Activated CD8-positive, alpha-beta memory T cell treated with anti-CD3 and anti-CD28 coated beads, Interleukin-2, amount 10 ng/mL, durations not matched to agents 7 days and 5 days (primary cell): ENCODE data around the gene FRA10AC1. TPM values are rescaled to one million over a fixed set of nuclear protein-coding genes. Genes with fewer than 3 reads are reported as not detected.
"Not testable (repeated sequence)": the region's sequence is repeated elsewhere in the genome, so short reads cannot be mapped to it uniquely, and the experiment has no call there.

Experiments
- ATAC-seq: fragments of 150-1000 bp; cut with Tn5 transposase; one replicate; pipeline ENCODE4 v1.10.0; 2021; ENCODE audit warnings: moderate library complexity
- CTCF ChIA-PET: fragments of 350-600 bp; sonication (Branson Sonifier 250); formaldehyde crosslinking; loops from one replicate; lab custom pipeline; 2021; ENCODE audit warnings: antibody characterized with exemption; lab: Charles Lee
- DNase-seq: peaks from one replicate; pipeline ENCODE4 v3.0.0-alpha.2; 2020
- H3K27ac Mint-ChIP-seq: one replicate; pipeline ENCODE4 v1.8.0; 2021; ENCODE audit warnings: mild to moderate bottlenecking, mixed read lengths
- H3K27me3 Mint-ChIP-seq: one replicate; pipeline ENCODE4 v1.8.0; 2021; ENCODE audit warnings: mixed read lengths
- H3K36me3 Mint-ChIP-seq: one replicate; pipeline ENCODE4 v1.8.0; 2021; ENCODE audit warnings: mild to moderate bottlenecking, mixed read lengths
- H3K4me1 Mint-ChIP-seq: one replicate; pipeline ENCODE4 v1.8.0; 2021; ENCODE audit warnings: mixed read lengths
- H3K4me3 Mint-ChIP-seq: one replicate; pipeline ENCODE4 v1.8.0; 2021; ENCODE audit warnings: mild to moderate bottlenecking, moderate library complexity, mixed read lengths
- H3K9me3 Mint-ChIP-seq: one replicate; pipeline ENCODE4 v1.8.0; 2022; ENCODE audit warnings: low read depth, mixed read lengths
- total RNA-seq, 2 experiments: library from RNA; stranded (reverse); gene quantifications; one replicate each; pipeline ENCODE4 v1.2.3, GENCODE V29; 2021

Gene FRA10AC1
- total RNA-seq, 2 experiments from 2014 or later = 12.5 to 12.8 TPM

GRCh38 chr10:93718937-93719725 is 16.7 kb upstream of the FRA10AC1 start:
- CTCF ChIA-PET = no interaction called here
- no peak for DNase-seq
- Mint-ChIP-seq H3K4me3 (no peak overlapping the region), H3K27ac (no peak overlapping the region), H3K4me1 (peaks cover 11% of the 10 kb centered on the region), H3K27me3 (peaks cover 31% of the 10 kb centered on the region), H3K9me3 (no peaks in the 10 kb centered on the region), H3K36me3 (no peaks in the 10 kb centered on the region)
- no peak for ATAC-seq

GRCh38 chr10:93716766-93717165 is 14.4 kb upstream of the FRA10AC1 start:
- no peak for ATAC-seq
- no peaks in the 10 kb centered on the region for H3K36me3 Mint-ChIP-seq
- H3K9me3 Mint-ChIP-seq = no peaks in the 10 kb centered on the region
- CTCF ChIA-PET = no interaction called here
- H3K27ac Mint-ChIP-seq = no peak overlapping the region
- no peak for DNase-seq
- peaks cover 26% of the 10 kb centered on the region for H3K27me3 Mint-ChIP-seq
- no peak overlapping the region for H3K4me3 Mint-ChIP-seq
- peaks cover 11% of the 10 kb centered on the region for H3K4me1 Mint-ChIP-seq

- Mint-ChIP-seq H3K9me3 (no peaks in the 10 kb centered on the region), H3K4me1 (peaks cover 7% of the 10 kb centered on the region), H3K27me3 (peaks cover 18% of the 10 kb centered on the region), H3K27ac (no peak overlapping the region), H3K36me3 (no peaks in the 10 kb centered on the region), H3K4me3 (no peak overlapping the region)
- no peak for ATAC-seq
- DNase-seq = no peak
- CTCF ChIA-PET = no interaction called here
Observed at GRCh38 chr10:93715345-93715744, 13.0 kb upstream of the FRA10AC1 start.

DNA sequence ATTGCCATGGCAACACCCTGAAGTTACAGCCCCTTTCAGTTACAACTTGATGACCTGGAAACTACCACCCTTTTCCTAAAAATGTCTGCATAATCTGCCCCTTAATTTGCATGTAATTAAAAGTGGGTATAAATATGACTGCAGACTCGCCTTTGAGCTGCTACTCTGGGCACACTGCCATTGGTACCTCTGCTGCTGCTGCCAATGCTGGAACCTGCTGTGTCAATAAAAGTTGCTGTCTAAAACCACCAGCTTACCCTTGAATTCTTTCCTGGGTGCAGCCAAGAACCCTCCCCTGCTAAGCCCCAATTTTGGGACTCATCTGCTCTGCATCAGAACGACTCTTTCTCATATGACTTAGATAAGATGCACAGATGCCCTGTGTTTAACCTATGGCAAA is 10.2 kb upstream of the FRA10AC1 start:
- DNase-seq = no peak
- H3K27ac Mint-ChIP-seq = no peak overlapping the region
- no peaks in the 10 kb centered on the region for H3K9me3 Mint-ChIP-seq
- ATAC-seq = no peak
- CTCF ChIA-PET = no interaction called here
- H3K4me1 Mint-ChIP-seq = no peaks in the 10 kb centered on the region
- no peaks in the 10 kb centered on the region for H3K36me3 Mint-ChIP-seq
- H3K4me3 Mint-ChIP-seq = no peak overlapping the region
- H3K27me3 Mint-ChIP-seq = peaks cover 2% of the 10 kb centered on the region

DNA sequence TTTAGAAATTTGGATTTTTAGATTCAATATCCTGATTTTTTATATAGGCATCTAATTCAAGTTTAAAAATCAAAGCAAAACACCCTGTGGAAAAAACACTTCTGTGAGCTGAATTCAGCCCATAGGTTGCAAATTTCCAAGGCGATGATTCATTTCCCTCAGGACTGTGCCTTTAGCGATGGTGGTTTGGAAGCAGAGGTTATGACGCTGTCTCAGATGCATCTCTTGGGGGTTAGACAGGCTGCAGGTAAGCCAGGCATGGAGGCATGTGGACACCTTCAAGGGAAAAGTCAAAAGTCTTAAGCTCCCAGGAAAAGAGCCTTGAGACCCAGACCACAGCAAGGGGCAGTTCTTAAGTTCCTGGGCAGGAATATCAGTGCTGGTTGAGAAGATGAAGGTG is 9.5 kb upstream of the FRA10AC1 start:
- CTCF ChIA-PET = no interaction called here
- Mint-ChIP-seq H3K27ac (no peak overlapping the region), H3K4me3 (no peak overlapping the region), H3K36me3 (no peaks in the 10 kb centered on the region), H3K9me3 (no peaks in the 10 kb centered on the region), H3K27me3 (no peaks in the 10 kb centered on the region), H3K4me1 (no peaks in the 10 kb centered on the region)
- DNase-seq (no peak), ATAC-seq (no peak)

- Mint-ChIP-seq H3K27me3 (no peaks in the 10 kb centered on the region), H3K27ac (no peak overlapping the region), H3K4me1 (no peaks in the 10 kb centered on the region), H3K4me3 (no peak overlapping the region), H3K36me3 (no peaks in the 10 kb centered on the region), H3K9me3 (no peaks in the 10 kb centered on the region)
- CTCF ChIA-PET = no interaction called here
- ATAC-seq = no peak
- no peak for DNase-seq
Observed at GRCh38 chr10:93710333-93710909, 8.0 kb upstream of the FRA10AC1 start.

GRCh38 chr10:93707623-93708022 is 5.2 kb upstream of the FRA10AC1 start:
- ATAC-seq = no peak
- peaks cover 4% of the 10 kb centered on the region for H3K4me1 Mint-ChIP-seq
- H3K4me3 Mint-ChIP-seq = no peak overlapping the region
- no peak overlapping the region for H3K27ac Mint-ChIP-seq
- H3K27me3 Mint-ChIP-seq = no peaks in the 10 kb centered on the region
- CTCF ChIA-PET = no interaction called here
- H3K36me3 Mint-ChIP-seq = no peaks in the 10 kb centered on the region
- no peaks in the 10 kb centered on the region for H3K9me3 Mint-ChIP-seq
- no peak for DNase-seq

- ATAC-seq = no peak
- Mint-ChIP-seq H3K4me3 (no peak overlapping the region), H3K9me3 (no peaks in the 10 kb centered on the region)
Observed at GRCh38 chr10:93704451-93704850, 2.1 kb upstream of the FRA10AC1 start.

GRCh38 chr10:93703841-93704240 is 1.4 kb upstream of the FRA10AC1 start:
- Mint-ChIP-seq H3K36me3 (peaks cover 4% of the 10 kb centered on the region), H3K4me3 (peak overlapping the region; percentile 41), H3K4me1 (peaks cover 11% of the 10 kb centered on the region), H3K27me3 (no peaks in the 10 kb centered on the region), H3K9me3 (no peaks in the 10 kb centered on the region), H3K27ac (no peak overlapping the region)
- no peak for ATAC-seq
- CTCF ChIA-PET = no interaction called here
- DNase-seq = no peak

More at GRCh38 chr10:93704451-93704850, 2.1 kb upstream of the FRA10AC1 start:
- Mint-ChIP-seq H3K36me3 (peaks cover 1% of the 10 kb centered on the region), H3K27ac (no peak overlapping the region), H3K4me1 (peaks cover 8% of the 10 kb centered on the region), H3K27me3 (no peaks in the 10 kb centered on the region)
- DNase-seq = no peak
- CTCF ChIA-PET = no interaction called here

GRCh38 chr10:93703066-93703465 is 674 bp upstream of the FRA10AC1 start:
- CTCF ChIA-PET = interaction anchor here (0.9 to 1.7 kb wide), 4 partner anchors 14 to 24 kb away, joined by 3 to 7 read pairs (median 5); no protein-coding TSS in a partner anchor
- no peak for DNase-seq
- H3K27ac Mint-ChIP-seq = no peak overlapping the region
- peak; percentile 10 for ATAC-seq
- H3K9me3 Mint-ChIP-seq = no peaks in the 10 kb centered on the region
- no peak overlapping the region for H3K4me3 Mint-ChIP-seq
- no peaks in the 10 kb centered on the region for H3K27me3 Mint-ChIP-seq
- H3K4me1 Mint-ChIP-seq = peaks cover 11% of the 10 kb centered on the region
- peaks cover 6% of the 10 kb centered on the region for H3K36me3 Mint-ChIP-seq

- DNase-seq (no peak), ATAC-seq (peak; percentile 9)
- Mint-ChIP-seq H3K4me1 (peaks cover 12% of the 10 kb centered on the region), H3K27ac (no peak overlapping the region), H3K4me3 (no peak overlapping the region), H3K9me3 (no peaks in the 10 kb centered on the region), H3K27me3 (no peaks in the 10 kb centered on the region), H3K36me3 (peaks cover 10% of the 10 kb centered on the region)
- CTCF ChIA-PET = interaction anchor here (0.7 to 1.7 kb wide), 5 partner anchors 12 to 1127 kb away, joined by 3 to 7 read pairs (median 3); no protein-coding TSS in a partner anchor
Observed at GRCh38 chr10:93701866-93702209, 554 bp downstream of the FRA10AC1 start.

DNA sequence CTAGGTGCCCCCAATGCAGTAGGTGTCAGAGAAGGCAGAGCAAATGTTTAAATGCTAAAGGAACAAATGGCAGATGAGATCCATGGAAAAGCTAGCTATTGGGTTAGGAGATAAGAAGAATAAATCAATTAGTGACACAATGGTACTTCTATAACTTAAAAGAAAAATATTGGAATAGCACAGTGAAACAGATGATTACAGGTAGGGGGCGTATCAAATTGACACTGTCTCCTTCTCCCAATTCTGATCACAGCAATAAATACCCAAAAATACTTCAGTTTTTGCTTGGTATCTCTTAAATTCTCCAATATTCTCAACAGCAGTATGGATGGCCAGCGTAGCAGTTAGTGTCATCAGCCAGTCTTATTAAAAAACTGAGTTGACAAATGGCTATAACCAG is 5.2 kb downstream of the FRA10AC1 start:
- DNase-seq = no peak
- ATAC-seq = no peak
- Mint-ChIP-seq H3K27me3 (no peaks in the 10 kb centered on the region), H3K27ac (no peak overlapping the region), H3K9me3 (no peaks in the 10 kb centered on the region), H3K4me1 (peaks cover 8% of the 10 kb centered on the region), H3K36me3 (peaks cover 27% of the 10 kb centered on the region), H3K4me3 (no peak overlapping the region)
- CTCF ChIA-PET = interaction anchor here (1.9 kb wide), 1 partner anchor 214 kb away, joined by 3 read pairs; the partner anchor contains the start of gene MYOF

- not testable (repeated sequence) for DNase-seq, H3K9me3 Mint-ChIP-seq, H3K27me3 Mint-ChIP-seq, H3K27ac Mint-ChIP-seq, H3K4me1 Mint-ChIP-seq, ATAC-seq, H3K4me3 Mint-ChIP-seq
- CTCF ChIA-PET = interaction anchor here (1.9 kb wide), 1 partner anchor 214 kb away, joined by 3 read pairs; the partner anchor contains the start of gene MYOF
- peaks cover 27% of the 10 kb centered on the region for H3K36me3 Mint-ChIP-seq
Observed at GRCh38 chr10:93696582-93696981, 5.8 kb downstream of the FRA10AC1 start.

DNA sequence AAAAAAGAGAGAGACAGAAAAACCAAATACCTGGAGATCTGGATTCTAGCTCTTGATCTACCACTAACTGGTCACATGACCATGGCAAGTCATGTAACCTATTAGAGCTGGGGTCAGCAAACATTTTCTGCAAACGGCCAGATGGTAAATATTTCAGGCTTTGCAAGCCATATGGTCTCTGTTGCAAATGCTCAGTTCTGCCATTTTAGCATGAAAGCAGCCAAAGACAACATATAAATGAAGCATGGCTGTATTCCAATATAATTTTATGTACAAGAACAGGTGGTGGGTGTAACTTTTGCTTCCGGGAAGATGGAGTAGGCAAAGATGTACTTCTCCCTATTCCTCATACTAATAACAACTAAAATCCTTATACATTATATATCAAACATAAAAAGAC is 6.7 kb downstream of the FRA10AC1 start:
- Mint-ChIP-seq H3K4me3 (no peak overlapping the region), H3K4me1 (peaks cover 8% of the 10 kb centered on the region), H3K27me3 (no peaks in the 10 kb centered on the region), H3K36me3 (peaks cover 27% of the 10 kb centered on the region), H3K9me3 (no peaks in the 10 kb centered on the region), H3K27ac (no peak overlapping the region)
- ATAC-seq = no peak
- no peak for DNase-seq
- CTCF ChIA-PET = interaction anchor here (0.6 kb wide), 1 partner anchor 209 kb away, joined by 3 read pairs; no protein-coding TSS in a partner anchor
